ENCODE data around the gene IL7R. TPM values are rescaled to one million over a fixed set of nuclear protein-coding genes. Genes with fewer than 3 reads are reported as not detected.

Gene IL7R
- total RNA-seq, 6 experiments from 2014 or later = 0.75 to 7.4 (median 2.2) TPM

DNA sequence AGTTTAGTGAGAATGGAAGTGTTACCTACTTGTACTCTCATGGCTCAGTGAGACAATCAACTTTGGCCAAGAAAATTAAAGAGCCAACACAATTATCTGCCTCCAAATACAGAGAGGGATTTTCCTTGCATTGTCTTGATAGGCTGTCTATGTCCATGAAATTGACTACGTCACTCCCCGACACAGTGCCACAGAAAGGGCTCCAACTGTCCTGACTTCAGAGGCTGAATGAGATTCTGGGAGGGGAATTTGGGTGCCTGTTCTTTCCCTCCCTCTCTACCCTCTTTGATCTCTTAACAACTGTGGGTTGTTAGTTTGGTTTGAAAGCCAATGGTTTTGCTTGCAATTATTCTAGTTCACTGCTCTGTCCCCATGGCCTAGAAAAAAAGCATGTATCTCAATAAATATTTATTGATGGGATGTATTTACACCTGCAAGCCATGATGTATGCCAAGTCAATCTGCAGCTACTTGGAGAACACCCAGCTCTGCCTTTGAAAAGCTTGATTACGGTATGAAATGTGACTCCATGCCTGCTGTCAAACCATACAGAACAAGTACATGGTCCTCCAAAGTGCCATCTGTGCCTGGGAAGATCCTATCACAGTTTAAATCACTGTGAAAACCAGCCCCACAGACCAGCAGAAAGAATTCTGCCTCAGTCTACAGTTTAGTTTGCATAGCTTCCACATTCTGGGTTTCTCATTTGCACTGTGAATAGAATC lies 44.4 kb downstream of the IL7R start:
- DNase-seq = no peak
- Histone ChIP-seq H3K27ac (no peak overlapping the region), H3K36me3 (no peaks in the 10 kb centered on the region), H3K9me3 (no peaks in the 10 kb centered on the region), H3K4me1 (no peaks in the 10 kb centered on the region), H3K4me3 (no peak overlapping the region), H3K27me3 (no peaks in the 10 kb centered on the region)
- intact Hi-C loops (cut with DNase I) = no loop called here
- ATAC-seq = no peak
- WGBS (ENCODE audit: insufficient coverage, low coverage, low lambda C conversion rate, missing lambda C conversion rate) = 82% methylated on average over 3 of the region's 3 CpGs
- TF ChIP-seq, protein P1, sequence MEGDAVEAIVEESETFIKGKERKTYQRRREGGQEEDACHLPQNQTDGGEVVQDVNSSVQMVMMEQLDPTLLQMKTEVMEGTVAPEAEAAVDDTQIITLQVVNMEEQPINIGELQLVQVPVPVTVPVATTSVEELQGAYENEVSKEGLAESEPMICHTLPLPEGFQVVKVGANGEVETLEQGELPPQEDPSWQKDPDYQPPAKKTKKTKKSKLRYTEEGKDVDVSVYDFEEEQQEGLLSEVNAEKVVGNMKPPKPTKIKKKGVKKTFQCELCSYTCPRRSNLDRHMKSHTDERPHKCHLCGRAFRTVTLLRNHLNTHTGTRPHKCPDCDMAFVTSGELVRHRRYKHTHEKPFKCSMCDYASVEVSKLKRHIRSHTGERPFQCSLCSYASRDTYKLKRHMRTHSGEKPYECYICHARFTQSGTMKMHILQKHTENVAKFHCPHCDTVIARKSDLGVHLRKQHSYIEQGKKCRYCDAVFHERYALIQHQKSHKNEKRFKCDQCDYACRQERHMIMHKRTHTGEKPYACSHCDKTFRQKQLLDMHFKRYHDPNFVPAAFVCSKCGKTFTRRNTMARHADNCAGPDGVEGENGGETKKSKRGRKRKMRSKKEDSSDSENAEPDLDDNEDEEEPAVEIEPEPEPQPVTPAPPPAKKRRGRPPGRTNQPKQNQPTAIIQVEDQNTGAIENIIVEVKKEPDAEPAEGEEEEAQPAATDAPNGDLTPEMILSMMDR (IDR thresholded peaks at IDR 0.05) = no peak
- no peak for TF ChIP-seq POLR2A (IDR thresholded peaks at IDR 0.05)

DNA sequence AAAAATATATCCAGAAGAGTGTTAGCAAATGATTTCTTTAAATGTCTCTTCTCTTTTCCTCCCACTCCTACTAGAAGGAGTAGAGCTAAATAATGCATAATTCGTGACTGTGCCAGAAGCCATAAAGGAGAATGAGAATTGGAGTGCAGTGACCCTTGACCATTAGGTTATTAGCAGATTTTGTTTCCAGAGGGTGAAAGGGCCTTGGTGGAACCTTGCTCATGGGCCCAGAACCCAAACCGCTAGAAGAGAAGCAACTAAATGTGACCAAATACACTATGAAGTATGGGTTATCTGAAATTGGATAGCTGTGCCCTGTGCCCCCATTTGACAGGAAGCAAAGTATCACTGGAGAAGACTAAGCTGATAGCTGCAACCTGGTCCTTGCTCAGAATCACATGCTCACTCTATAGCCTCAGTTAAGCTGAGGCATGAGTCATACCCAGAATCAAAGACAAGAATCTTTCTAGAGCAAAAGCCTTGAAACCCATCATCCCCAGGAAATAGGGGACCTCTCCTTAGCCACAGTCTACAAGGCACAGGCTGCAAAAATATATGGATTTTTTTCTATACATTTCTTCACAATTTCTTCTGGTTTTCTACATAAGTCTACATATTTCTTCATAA lies 45.5 kb downstream of the IL7R start:
- Histone ChIP-seq H3K36me3 (no peaks in the 10 kb centered on the region), H3K4me1 (no peaks in the 10 kb centered on the region), H3K9me3 (no peaks in the 10 kb centered on the region), H3K27ac (no peak overlapping the region), H3K4me3 (no peak overlapping the region), H3K27me3 (no peaks in the 10 kb centered on the region)
- WGBS (ENCODE audit: insufficient coverage, low coverage, low lambda C conversion rate, missing lambda C conversion rate) = 63% methylated on average over 1 of the region's 2 CpGs
- ATAC-seq (no peak), DNase-seq (no peak)
- intact Hi-C loops (cut with DNase I) = no loop called here
- TF ChIP-seq, protein P1 (IDR thresholded peaks at IDR 0.05) = no peak
- TF ChIP-seq POLR2A (IDR thresholded peaks at IDR 0.05) = no peak

DNA sequence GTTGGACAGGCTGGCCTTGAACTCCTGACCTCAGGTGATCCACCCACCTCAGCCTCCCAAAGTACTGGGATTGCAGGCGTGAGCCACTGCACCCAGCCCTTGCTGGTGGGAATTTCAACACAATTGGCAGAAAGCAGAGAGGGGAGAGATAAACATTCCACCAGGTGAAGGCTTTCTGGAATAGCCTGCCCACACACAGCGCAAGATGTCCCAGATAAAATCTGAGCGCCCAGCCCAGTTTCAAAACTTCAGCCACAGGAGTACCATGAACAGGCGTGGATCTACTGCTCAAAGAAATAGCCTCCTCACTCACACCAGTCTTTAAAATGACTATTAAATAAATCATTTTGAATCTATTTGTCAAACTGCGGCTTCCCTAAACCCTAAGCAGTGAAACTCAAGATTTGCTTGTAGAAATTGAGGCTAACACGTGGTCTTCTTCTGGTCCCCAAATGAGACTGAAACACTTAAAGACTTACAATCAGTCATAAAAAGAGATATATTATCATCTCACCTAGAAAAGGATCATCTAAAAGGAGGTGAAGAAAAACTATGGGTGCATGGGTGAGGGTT lies 47.0 kb downstream of the IL7R start:
- TF ChIP-seq POLR2A (IDR thresholded peaks at IDR 0.05) = no peak
- TF ChIP-seq, protein P1 (IDR thresholded peaks at IDR 0.05) = no peak
- no peak overlapping the region for H3K4me3 ChIP-seq
- H3K27me3 ChIP-seq = no peaks in the 10 kb centered on the region
- intact Hi-C loops (cut with DNase I) = no loop called here
- H3K4me1 ChIP-seq = no peaks in the 10 kb centered on the region
- 75% methylated on average over 6 of the region's 6 CpGs for WGBS (ENCODE audit: insufficient coverage, low coverage, low lambda C conversion rate, missing lambda C conversion rate)
- no peaks in the 10 kb centered on the region for H3K36me3 ChIP-seq
- ATAC-seq (no peak), DNase-seq (no peak)
- H3K9me3 ChIP-seq = no peaks in the 10 kb centered on the region
- no peak overlapping the region for H3K27ac ChIP-seq

DNA sequence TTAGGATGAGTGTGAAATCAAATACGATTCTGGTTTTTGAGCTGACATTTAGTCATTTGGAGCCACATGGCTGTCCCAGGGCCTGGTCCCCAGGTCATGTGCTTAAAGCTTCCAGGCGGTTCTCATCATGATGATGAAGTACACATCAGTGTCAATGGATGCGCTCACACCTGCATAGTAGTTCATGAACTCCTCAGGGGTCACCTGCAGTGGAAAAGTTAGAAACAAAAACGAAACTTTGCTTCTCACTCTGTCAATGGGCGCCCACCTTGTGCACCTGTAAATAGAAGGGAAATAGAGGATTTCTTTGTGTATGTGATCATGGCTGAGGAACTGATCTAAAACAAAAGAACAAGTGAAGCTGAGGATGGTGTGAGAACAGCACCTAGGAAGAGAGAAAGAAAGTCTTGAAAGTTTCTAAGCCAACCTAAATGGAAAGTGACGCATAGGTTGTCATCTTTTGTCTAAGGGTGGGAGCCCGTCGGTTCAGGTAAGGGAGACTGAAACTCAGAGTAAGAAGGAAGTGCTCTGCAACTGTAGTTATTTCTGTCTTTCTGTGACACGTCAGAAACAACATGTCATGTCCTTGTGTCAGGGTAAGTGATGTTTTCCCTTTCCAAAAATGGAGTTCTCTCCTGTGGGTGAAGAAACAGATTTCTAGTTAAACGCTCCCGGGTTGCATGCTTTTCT lies 47.9 kb downstream of the IL7R start:
- H3K4me1 ChIP-seq = no peaks in the 10 kb centered on the region
- no peaks in the 10 kb centered on the region for H3K9me3 ChIP-seq
- no peak overlapping the region for H3K4me3 ChIP-seq
- ATAC-seq = no peak
- intact Hi-C loops (cut with DNase I) = no loop called here
- DNase-seq = no peak
- TF ChIP-seq, protein P1 (IDR thresholded peaks at IDR 0.05) = no peak
- no peak for TF ChIP-seq POLR2A (IDR thresholded peaks at IDR 0.05)
- H3K27me3 ChIP-seq = no peaks in the 10 kb centered on the region
- H3K36me3 ChIP-seq = no peaks in the 10 kb centered on the region
- 62% methylated on average over 11 of the region's 11 CpGs for WGBS (ENCODE audit: insufficient coverage, low coverage, low lambda C conversion rate, missing lambda C conversion rate)
- H3K27ac ChIP-seq = no peak overlapping the region

Measured in right lobe of liver (tissue), 6 donors.